Stimulated activated CD4-positive, alpha-beta T cell treated with anti-CD3 and anti-CD28 coated beads, Interleukin-12 subunit alpha, Interleukin-12 subunit beta, amount 100 ng/mL, for 4 hours (primary cell): Measurements from ENCODE around the gene URGCP.

Source experiments
- DNase-seq: peaks from one replicate; pipeline ENCODE4 v3.0.0-alpha.2; 2020

Gene URGCP, protein sequence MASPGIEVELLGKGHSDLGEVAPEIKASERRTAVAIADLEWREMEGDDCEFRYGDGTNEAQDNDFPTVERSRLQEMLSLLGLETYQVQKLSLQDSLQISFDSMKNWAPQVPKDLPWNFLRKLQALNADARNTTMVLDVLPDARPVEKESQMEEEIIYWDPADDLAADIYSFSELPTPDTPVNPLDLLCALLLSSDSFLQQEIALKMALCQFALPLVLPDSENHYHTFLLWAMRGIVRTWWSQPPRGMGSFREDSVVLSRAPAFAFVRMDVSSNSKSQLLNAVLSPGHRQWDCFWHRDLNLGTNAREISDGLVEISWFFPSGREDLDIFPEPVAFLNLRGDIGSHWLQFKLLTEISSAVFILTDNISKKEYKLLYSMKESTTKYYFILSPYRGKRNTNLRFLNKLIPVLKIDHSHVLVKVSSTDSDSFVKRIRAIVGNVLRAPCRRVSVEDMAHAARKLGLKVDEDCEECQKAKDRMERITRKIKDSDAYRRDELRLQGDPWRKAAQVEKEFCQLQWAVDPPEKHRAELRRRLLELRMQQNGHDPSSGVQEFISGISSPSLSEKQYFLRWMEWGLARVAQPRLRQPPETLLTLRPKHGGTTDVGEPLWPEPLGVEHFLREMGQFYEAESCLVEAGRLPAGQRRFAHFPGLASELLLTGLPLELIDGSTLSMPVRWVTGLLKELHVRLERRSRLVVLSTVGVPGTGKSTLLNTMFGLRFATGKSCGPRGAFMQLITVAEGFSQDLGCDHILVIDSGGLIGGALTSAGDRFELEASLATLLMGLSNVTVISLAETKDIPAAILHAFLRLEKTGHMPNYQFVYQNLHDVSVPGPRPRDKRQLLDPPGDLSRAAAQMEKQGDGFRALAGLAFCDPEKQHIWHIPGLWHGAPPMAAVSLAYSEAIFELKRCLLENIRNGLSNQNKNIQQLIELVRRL

DNA sequence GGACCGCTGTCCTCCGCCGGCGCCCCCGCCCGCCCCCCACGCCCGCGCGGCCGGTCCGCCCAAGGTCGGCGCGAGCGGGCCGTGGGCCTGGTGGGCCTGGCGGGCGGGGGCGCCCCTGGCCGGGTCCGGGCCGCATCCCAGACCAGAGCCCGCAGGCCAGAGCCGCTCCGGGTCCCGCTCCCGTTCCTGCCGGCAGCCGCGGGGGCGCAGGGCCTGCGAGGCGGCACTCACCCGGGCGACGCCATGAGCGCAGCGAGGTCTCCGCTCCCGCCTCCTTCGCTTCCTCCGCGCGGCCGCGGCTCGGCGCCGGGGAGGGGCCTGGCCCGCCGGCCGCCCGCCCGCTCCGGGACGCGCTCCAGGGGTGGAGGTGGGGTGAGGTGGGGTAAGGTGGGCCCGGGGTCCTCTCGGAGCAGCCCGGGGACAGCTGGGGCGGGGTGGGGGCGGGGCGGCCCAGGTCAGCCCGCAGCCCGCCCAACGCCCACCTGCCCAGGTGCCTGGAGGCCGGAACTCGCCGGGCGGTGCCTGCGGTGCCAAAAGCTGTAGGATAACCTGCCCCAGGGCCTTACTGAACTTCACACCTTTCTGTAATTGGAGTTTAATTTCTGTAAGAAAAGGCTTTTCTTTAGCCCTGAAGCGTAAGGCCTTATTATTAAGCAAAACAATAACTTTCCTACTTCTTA is at the start of gene URGCP:
URGCP (minus strand) TSS at position 266 of the 680 bp plus-strand sequence; CDS start at position 245, 21 bp downstream.
- DNase-seq, result peak; percentile 53

DNA sequence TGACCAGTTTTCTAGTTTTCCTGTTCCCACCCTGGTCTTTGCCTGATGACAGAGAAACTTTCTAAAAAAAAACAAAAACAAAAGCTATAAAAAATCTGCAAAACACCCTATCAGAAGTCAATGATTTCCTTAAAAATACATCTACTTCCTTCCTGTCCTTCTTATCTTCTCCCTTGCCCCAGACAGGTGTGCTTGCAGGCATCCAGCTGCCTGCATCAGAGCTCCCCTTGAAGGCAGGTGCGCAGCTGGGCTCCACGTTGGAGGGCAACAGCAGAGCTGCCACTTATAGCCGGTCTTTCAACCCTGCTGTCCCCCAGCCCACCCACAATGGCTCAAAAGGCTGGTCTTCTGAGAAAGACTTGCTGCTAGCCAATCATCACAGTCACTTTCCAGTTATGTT is 49.6 kb upstream of the URGCP start:
- no peak for DNase-seq

DNA sequence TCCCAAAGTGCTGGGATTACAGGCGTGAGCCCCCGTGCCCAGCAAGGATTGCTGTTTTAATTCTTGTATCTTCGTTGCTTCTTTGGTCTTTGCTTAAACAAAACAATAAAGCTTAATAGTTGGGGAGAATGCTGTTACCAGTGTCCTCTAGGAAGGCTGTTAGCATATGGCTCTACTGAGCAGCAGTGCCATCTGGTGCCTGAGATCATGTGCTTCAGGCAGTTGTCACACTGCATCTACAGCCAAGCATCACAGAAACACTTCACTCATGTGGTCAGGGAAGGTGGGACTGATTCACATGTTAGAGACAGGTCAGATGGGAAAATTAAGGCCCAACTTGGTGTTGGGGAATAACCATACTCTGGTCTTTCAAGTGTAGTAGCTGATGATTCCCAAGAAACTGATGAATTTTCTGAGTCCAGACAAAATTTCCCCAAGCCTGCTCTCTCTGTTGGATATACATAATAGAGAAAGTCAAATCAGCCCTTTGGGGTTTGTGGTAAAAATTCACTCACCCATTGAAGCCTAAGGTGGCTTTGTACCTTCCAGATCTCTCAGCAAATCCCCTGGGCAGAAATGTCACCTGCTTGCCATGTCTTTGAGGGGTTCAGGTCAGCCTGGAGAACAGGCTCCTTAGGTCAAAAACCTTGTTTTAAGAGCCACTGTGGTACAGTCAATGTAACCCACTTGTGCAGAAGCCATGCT is 48.3 kb upstream of the URGCP start:
- DNase-seq, result no peak

DNA sequence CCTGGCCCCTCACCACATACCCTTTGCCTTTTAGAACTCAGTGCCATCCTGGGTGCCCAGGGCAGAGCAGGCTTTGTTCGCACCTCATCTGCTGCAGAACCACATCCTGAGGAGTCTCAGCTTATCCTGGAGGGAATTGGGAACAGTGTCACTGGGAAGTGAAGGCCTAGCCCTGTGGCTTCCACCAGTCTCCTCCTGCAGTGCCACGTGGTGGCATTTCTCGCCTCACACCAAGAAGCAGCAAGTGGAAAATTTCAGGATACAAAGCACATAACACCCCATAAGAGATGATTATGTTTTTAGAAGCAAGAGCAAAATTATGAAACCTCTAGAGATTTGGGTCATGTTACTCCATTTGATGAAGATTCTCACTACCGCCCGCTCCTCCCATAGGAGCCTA is 46.7 kb upstream of the URGCP start:
- DNase-seq, result no peak

DNA sequence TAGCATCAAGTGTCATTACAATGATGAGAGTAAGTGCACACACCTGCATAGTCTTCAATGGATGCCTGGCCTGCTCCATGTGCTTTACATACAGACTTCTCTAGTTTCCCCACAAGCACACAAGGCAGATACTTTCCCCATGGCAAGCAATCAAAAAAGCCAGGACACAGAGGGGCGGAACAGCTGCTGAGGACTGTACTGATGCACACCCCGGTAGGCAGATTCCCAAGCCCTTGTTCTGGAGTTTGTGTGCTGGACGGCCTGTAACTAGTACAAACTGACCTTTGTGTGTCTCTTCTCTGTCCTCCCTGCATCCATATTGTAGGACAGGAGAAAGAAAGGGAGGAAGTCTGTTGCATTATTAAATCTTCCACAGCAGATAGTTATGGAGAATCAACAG is 45.6 kb upstream of the URGCP start:
- DNase-seq, result no peak

DNA sequence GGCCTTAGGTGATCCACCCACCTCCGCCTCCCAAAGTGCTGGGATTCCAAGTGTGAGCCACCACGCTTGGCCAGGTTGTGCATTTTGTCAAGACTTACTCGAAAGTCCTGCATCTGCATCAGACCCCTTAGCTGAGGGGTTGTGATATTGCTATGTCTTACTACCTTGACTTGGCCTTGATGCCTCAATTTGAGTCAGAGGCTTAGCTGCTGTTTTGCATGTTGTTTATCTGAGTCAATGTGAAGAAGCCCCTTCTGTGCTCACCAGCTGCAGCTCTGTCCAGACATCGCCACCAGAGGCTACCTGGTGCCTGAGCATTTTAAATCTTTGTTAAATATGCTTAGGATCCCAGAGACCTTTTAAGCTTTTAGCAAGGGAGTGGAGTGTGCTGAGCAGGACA is 37.9 kb upstream of the URGCP start:
- DNase-seq, result no peak

DNA sequence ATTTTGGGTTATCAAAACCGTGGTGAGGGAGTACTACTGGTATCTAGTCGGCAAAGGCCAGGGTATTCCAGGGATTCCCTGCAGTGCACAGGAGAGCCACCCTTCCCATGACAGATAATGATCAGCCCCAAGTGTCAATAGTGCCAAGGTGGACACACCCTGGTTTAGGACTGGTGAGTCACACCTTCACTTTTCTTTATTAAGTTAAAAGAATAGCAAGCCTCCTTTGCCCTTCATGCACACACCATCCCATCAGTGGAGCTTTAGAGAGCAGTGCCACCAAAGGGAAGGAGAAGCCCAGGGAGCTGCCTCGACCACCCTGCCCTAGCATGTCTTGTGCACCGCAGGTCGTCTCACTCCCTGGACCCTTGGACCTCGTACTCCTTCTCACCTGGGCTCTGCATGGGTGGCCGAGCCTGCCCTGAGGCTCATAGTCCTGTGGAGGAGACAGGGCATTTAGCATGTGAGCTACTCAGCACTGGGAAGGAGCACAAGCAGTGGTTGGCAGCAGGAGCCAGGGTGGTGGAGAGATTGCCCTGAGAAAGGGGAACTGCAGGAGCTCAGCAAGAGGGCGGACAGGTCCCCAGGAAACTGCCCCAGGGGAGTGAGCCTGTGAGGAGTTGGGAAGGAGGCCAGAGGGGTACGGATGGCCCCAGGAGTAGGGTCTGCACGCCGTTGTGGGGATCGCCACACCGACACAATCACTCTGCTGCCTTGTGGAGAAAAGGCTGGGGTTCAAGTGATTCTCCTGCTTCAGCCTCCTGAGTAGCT is 37.2 kb upstream of the URGCP start:
- no peak for DNase-seq

DNA sequence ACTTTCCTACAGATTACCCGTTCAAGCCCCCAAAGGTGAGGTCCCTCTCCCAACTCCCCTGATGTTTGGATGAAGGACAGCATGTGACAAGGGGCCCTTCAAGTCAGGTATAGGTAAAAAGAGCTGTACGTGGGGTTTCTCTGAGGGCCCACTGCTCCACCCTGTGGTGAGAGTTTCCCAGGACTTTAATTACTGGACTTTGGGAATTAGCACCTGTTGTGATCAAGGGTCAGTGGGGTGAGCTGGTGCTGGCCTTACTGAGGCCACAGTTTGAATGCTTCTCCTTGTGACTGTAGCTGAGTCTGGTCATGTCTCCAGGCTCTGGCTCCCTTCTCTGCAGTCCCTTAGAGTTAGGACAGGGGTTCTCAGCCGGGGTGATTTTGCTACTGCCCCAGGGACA is 36.6 kb upstream of the URGCP start:
- DNase-seq, result no peak

DNA sequence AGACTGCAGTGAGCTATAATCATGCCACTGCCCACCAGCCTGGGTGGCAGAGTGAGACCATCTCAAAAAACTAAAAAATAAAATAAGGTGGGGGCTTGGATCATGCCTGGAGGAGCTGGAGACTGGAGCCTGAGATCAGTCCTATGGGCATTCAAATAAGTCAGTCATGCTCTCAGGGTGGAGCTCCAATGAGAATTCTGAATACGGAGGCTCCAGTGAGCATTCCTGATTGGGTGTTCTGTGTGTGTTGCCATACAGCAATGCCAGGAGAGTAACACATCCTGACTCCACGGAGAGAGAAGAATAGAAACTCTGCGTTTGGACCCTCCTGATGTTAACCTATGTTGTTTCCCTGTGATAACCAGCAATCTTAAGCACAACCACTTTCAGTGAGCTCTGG is 35.9 kb upstream of the URGCP start:
- DNase-seq, result no peak

DNA sequence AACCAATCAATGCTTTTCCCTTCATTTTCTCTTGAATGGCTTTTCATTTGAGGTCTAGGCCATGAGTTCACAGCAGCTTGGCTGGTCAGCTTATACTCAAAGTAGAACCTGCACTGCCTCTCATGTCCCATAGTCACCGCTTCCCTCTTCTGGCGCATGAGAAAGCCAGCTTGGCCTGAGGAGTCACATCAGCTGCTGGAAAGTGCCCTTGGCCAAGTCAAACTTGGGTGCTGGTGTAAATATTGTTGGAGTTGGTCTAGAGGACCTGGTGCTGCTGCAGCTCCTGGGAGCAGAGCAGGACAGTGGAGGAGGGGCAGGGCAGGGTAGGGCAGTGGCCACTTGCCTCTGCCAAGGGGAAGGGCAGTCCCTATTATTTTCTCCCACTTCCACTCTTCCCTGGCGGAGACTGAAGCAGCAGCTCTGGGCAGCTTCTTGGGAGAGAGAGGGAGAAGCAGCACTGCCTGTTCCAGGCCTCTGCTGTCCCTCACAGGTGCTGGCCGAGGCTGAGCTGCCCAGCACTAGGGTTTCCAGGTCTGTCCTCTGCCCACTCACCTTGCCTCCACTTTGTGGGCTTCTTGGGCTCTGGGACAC is 32.6 kb upstream of the URGCP start:
- no peak for DNase-seq

DNA sequence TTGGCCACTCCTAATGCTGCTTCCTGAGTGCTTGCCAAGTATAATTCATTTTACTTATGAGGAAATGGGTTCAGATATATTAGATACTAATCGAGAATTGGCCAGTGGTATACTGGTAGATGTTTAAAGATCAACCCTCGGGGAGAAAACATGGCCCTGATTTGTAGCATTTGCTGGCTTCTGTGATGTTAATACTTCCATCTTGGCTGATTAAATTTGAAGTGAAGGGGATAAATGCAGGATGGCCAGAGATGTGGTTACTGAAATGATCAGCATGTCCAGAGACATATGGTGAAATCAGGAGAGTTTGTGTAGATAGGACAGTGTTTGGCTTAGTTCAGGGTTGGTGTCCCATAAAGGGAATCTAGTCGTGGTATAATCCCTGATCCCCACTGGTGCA is 31.0 kb upstream of the URGCP start:
- no peak for DNase-seq

DNA sequence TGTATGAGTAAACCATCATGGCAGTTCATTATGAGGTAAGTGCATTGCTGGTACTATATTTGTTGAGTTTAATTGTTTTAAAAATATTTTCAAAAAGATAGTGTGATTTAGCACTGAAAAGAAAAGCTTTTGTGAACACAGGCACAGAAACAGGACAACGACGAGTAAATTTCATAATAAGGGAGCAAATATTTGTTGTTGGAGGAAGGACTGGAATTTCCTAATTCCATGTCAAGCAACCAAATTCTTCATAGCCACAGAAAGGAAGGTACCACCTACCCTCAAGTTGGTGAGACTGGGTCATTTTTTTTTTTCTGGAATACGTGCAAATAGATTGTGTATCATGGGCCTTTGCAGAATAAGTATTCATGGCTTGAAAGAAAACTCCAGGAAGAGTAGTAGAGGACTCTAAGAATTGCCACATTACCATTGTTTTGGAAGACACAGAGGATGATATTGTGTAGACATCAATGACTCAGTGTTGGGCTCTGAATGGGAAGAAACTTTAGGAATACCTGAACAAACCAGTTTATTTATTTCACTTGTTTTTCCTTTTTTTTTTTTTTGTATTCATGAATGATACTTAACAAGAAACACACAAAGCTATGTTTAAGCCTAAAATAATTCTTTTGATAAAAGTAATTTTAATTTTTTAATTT is 27.6 kb upstream of the URGCP start:
- DNase-seq, result no peak

DNA sequence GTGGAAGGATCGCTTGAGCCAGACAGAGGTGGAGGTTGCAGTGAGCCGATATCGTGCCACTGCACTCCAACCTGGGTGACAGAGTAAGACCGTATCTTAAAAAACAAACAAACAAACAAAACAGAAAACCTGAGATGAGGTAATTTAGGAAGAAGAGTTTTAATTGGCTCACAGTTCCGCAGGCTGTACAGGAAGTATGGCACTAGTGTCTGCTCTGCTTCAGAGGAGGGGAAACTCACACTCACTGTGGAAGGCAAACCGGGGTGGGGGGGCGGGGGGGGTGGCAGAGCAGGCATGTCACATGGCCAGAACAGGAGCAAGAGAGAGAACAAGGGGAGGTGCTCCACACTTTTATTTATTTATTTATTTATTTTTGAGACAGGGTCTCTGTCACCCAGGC is 24.9 kb upstream of the URGCP start:
- peak; percentile 5 for DNase-seq

DNA sequence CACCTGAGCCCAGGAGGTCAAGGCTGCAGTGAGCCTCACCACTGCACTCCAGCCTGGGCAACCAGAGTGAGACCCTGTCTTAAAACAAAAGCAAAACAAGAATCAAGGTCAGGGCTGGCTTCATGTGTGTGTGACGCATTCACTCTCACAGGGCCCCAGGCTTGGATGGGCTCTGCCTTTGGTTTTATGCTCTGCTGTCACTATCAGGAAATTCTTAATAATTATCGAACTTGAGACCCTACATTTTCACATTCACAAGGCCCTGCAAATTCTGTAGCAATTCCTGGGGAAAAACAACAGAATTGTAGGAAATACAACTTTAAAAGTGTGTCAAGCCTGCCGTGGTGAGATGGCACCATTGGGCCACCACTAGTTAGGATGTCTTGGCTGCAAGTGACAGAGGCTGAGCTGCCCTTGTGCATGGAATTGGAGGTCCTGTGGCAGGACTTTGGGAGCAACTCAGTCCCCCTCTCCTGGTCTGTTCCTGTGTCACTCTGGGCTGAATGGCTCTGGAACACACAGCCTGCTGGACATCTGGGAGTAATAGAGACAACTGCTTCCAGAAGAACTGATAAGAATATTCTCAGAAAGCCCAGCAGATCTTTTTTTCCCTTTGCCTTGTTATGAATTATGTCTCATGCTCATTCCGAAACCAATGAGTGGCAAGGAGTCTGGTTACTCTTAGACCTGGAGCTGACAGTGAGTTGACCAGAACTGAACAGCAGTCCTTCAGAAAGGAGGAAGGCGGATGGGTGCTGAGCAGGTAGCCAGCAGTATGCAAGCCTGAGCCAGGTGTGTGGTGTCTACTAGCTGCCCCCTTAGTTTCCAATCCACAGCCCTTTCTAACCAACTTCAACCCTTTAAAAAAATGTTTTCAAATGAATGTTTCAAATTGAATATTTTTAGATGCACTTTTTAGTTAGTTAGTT is 23.4 kb upstream of the URGCP start:
- DNase-seq, result no peak

DNA sequence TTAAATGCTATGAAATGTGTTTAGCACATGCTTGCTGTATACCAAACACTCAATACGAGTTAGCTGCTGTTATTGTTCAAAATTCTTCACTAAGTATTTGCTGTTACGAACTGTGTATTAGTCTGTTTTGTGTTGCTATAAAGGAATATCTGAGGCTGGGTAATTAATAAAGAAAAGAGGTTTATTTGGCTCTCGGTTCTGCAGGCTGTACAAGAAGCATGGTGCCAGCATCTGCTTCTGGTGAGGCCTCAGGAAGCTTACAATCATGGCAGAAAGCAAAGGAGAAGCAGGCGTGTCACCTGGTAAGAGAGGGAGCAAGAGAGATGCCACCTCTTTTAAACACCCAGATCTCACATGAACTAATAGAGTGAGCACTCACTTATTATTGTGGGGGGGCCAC is 21.4 kb upstream of the URGCP start:
- DNase-seq, result no peak

DNA sequence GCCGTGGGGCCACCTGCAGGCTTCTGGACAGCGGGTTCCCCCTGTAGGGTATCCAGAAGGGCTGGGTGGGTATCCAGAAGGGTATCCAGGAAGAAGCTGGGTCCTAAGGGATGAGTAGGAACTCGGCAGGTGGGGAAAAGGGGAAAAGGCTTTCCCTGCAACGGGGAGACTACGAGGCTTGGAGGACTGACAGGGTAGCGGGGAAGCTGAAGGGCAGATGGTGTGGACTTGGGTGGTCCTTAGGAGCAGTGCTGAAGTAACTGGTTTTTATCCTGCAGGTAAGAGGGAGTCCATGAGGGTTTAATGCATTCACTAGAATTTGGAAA is 20.4 kb upstream of the URGCP start:
- no peak for DNase-seq

DNA sequence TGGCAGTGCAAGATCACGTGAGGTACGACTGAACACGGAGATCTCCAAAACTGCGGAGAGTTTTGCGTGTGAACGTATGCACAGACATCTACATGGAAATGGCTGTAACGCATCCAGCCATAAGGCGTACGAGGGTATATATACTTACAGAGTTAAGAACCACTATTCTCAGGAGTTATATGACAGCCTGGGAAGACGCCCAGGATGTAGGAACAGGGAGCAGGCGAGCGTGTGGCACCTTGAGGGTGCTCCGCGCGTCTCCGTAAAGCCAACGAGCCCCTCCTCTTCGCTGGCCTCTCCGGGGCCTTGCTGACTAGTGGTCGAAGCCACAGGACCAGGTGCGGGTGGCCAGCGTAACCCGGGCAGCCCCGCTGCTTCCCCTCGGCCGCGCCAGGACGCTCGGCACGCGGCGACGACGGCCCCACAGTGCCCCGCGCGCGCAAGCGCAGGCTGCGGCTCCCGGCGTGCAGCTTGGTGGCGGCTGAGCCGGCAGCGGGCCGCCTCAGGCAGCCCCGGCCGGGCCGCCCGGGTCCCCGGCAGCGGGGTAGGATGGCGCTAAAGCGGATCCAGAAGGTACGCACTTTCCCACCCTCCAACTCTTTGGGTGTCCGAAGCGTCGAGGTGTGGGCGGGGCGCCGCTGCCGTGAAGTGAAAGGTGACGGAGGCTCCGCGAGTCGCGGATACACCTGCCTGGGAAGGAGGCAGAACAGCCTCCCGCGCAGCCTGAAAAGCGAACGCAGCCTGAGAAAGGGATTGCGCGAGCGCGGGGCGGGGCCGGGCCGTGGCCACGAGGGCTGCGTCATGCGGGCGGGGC is 19.8 kb upstream of the URGCP start, which contains the start of gene UBE2D4:
UBE2D4 (plus strand) TSS at position 453 of the 814 bp plus-strand sequence; CDS start at position 550, 97 bp downstream.
- peak; percentile 90 for DNase-seq

DNA sequence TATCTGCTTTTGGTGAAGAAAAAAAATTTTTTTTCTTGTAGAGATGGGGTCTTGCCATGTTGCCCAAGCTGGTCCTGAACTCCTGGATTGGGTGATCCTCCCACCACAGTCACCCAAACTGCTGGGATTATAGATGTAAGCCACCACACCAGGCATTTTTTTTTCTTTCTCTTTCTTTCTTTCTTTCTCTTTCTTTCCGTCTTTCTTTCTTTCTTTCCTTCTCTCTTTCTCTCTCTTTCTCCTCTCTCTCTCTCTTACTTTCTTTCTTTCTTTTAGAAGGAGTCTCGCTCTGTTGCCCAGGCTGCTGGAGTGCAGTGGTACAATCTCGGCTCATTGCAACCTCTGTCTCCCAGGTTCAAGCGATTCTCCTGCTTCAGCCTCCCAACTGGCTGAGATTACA is 16.3 kb upstream of the URGCP start:
- DNase-seq, result no peak

DNA sequence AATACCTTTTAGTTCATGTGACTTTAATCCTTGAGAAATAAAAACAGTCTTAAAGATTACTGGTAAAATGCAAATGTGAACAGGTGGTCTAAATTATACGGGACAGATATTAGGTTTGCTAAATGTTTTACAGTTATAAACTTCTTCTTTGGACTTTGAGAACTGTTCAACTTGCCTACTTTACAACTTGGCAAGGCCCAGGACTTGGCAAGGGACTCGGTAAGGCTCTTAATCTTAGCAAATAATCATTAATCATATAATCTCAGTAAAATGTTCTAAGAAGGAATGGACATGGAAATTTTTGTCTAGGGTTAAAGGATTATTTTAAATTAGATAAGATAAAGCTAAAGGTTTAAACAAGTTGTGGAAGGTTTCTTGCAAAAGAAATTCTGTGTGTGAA is 15.0 kb upstream of the URGCP start:
- DNase-seq, result no peak
